CD4-positive, alpha-beta T cell treated with Interleukin-10 for 1 hour (primary cell): ENCODE data around the gene PLA2G4A.

ENCODE experiments used
- DNase-seq: peaks from one replicate; pipeline ENCODE4 v3.0.0-alpha.2; 2020

The PLA2G4A gene

GRCh38 chr1:186834399-186834958 is 5.7 kb downstream of the PLA2G4A start:
- DNase-seq, result no peak

DNA sequence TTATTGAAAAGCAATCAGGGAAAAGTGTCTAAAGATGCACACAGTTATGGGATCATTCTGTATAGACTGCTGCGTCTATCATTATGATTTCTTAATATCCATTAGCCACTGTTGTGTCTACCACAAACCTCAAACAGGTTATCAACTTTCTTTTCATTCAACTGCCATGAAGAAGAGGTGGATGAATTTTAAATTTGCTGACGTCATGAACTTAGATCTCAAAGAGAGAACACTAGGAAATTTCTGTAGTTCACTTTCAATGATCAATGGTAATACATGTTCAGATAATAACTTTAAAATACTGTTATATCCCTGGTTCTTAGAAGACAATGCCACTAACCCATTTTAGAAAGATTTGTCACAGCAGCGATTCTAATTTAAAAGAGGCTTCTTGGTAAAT is 6.7 kb downstream of the PLA2G4A start:
- DNase-seq, result no peak

GRCh38 chr1:186837806-186838205 is 9.1 kb downstream of the PLA2G4A start:
- DNase-seq, result no peak

DNA sequence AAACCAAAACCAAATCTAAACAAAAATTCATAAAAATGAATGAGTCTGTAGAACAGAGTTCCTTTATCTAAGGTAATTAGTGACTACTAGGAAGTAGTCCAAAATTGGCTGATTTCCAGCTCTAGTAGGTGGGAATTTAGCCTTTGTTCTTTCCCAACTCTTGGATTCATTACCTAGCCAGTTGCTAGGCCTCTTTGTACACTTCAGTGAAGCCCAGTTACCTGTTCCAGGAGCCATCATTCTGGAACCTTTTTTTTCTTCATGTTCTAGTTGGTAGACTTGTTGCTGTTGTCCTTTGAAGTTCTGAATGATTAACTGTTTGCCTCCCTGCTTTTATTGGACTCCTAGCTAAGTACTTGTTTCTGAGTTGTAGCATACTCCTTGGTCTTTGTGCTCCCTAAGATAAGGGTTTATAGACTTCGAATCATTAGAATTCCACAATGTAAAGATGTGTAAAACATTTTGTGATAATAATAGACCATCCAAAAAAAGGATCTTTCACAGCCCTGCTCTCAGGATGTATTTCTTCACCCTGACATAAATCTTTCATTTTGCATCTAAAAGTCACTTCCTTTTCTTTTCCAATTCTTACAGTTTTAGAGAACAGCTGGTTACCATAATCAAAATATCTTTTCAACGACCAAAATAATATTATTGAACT is 9.8 kb downstream of the PLA2G4A start:
- DNase-seq, result no peak

DNA sequence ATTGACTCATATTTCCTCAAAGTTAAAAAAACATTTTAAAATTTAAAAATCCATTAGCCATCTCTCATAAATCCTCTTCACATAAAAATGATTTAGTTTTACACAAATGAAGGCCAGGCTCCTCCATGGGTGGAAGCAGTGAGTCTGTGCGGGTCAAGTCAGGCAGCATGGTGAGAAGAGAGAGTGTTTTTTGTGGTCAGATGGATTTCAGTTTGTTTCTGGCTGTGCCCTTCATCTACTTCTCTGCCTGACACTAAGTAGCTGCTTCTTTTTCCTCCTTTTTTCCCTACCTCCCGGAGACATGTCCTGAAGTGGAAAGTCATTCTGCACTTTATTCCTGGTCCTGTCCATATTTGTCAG is 10.3 kb downstream of the PLA2G4A start:
- no peak for DNase-seq

- DNase-seq, result no peak
Measured at GRCh38 chr1:186841599-186841998, 12.8 kb downstream of the PLA2G4A start.

DNA sequence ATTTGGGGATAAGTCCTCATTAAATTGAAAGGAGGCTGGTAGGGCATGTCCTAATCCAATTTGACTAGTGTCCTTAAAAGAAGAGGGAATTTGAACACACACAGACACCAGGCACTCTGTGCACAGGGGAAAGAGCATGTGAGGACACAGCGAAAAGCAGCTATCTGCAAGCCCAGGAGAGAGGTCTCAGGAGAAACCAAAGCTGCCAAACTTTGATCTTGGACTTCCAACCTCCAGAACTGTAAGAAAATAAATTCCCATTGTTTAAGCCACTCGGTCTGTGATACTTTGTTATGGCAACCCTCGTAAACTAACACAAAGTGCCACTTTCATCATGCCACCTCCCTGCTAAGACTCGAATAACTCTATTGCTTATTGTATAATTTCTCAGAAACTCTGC is 13.8 kb downstream of the PLA2G4A start:
- no peak for DNase-seq

DNA sequence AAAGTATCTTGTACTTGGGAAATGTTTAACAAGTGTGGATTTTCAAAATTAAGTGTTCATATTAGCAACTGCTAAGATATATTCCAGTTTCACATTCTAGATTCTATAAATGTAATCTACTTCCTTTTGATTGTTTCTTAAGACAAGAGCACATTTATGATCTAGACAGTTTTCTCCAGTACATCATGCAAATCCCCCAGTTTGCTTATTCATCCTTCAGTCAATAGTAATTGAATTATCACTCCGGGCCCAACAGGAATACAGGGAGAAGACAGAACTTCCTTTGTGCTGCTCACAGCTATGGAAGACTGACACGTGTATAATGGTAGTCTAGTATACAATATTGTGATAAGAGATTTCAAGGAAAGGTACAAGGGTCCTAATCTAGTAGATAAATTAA is 14.5 kb downstream of the PLA2G4A start:
- DNase-seq, result no peak

- no peak for DNase-seq
Measured at GRCh38 chr1:186843931-186844330, 15.2 kb downstream of the PLA2G4A start.

DNA sequence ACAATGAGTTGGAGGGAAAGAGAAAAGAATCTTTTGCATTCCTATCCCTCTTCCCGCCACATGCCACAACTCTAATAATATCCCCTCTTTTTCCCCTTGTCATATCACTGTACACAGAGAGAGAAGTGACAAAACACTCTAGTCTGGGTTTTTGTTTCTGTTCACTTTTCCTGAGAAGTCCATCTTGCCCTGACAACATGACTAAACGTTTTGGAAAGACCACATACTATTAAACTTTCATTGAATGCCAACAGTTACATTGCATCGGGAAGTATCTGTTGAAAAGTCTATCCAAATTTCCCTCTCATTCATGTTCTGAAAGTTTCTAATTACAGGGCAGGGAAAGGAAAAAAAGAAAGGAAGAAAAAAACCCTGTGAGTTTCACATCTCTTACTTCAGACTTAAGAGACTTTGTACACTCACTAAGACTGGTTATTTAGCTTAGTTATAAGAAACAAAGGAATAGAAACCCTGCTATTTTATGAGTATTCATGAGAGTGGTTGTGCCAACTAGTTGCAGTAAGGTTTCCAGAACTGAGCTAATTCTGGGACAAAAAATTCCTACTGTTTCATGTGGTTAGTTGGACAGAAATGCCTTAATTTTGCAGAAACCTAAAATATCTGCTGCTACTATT is 16.9 kb downstream of the PLA2G4A start:
- no peak for DNase-seq

- DNase-seq, result no peak
Measured at GRCh38 chr1:186848509-186849130, 19.9 kb downstream of the PLA2G4A start.

- no peak for DNase-seq
Measured at GRCh38 chr1:186849271-186849671, 20.5 kb downstream of the PLA2G4A start.

DNA sequence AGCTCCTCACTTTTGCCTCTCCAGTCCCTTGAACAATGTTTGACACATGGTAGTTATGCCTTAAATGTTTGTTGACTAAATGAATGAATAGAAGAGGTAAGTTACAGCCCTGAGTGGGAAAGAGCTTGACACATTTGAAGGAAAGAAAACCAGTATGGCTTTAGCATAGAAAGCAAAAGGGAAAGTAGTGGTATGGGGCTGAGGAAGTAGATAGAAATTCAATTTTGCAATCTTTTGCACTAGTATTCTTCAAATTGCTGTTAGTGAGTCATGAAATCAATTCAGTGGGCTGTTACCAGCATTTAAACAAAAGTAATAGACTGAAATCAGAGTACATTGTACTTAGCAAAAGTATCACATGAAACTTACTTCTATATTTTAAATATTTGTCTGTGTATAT is 21.1 kb downstream of the PLA2G4A start:
- no peak for DNase-seq

GRCh38 chr1:186854102-186854501 is 25.4 kb downstream of the PLA2G4A start:
- DNase-seq, result no peak

DNA sequence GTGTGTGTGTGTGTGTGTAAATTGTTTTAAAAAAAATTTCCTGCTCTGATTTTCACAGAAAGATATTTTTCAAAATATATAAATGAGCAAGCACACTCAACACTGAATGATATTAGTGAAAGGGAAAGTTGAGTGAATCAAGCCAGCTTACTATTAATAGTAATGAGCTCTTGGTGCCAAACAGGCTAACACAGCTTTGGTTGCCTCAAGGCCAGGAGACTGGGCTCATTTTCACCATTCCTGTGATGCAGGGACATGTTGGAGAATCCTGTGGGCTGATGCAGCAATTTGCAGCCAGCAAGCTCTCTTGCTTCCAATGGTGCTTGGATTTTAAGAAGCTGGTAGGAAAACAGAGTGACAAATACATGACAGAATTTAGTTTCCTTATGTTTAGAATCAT is 30.2 kb downstream of the PLA2G4A start:
- no peak for DNase-seq

GRCh38 chr1:186859995-186860394 is 31.2 kb downstream of the PLA2G4A start:
- DNase-seq, result no peak

DNA sequence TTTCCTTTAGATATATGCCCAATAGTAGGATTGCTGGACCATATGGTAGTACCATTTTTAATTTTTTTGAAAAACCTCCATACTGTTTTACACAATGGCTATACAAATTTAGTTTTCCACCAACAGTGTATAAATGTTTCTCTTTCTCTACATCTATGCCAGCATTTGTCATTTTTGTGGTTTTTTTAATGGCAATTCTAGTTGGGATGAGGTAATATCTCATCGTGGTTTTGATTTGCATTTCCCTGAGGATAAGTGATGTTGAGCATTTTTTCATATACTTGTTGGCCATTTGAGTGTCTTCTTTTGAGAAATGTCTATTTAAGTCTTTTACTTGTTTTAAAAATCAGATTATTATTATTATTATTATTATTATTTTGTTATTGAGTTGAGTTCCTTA is 35.5 kb downstream of the PLA2G4A start:
- no peak for DNase-seq

- no peak for DNase-seq
Measured at GRCh38 chr1:186865253-186865652, 36.5 kb downstream of the PLA2G4A start.

GRCh38 chr1:186865857-186866256 is 37.1 kb downstream of the PLA2G4A start:
- no peak for DNase-seq

- DNase-seq, result no peak
Measured at GRCh38 chr1:186869526-186870228, 40.9 kb downstream of the PLA2G4A start.

DNA sequence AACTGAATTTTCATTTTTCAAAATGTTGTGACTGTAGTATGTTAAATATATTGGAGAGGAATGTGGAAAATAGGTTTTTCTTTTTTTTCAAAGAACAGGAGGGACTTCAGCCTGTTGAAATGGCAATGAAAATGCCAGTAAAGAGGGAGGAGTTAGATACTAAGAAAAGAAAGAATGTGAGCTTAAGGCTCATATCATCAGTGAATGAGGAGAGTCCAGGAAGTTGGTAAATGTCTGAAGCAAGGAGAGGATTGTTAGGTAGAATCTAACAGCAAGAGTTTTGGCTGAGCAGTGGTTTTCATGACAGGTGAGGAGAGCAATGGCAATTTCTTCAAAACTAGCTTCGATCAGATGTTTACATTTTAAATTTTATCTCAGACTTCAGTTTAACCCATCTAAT is 43.0 kb downstream of the PLA2G4A start:
- no peak for DNase-seq

GRCh38 chr1:186872291-186872690 is 43.5 kb downstream of the PLA2G4A start:
- no peak for DNase-seq

DNA sequence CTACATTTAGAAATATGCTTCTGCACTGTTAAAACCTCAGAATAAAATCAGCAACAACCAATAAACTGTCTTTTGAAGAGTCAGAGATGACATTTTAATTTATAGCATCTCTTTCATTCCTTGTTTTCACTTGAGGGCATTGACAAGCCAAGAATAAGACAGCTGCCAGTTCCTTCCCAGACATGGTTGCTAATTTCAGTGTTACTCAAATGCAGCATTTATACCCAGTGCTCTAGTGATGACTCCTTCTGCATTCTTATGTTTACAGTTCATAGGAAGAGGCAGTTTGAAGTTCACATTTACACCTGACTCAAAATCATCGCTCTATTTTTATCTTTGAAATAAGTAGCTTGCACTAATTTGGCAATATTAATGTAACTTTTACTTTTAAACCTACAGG is 44.9 kb downstream of the PLA2G4A start:
- DNase-seq, result no peak
